ENCODE measurements around the gene CDC45. TPM values are rescaled to one million over a fixed set of nuclear protein-coding genes. Genes with fewer than 3 reads are reported as not detected.

The CDC45 gene
- polyA plus RNA-seq, 2 donors = 9.6 to 12.1 TPM

DNA sequence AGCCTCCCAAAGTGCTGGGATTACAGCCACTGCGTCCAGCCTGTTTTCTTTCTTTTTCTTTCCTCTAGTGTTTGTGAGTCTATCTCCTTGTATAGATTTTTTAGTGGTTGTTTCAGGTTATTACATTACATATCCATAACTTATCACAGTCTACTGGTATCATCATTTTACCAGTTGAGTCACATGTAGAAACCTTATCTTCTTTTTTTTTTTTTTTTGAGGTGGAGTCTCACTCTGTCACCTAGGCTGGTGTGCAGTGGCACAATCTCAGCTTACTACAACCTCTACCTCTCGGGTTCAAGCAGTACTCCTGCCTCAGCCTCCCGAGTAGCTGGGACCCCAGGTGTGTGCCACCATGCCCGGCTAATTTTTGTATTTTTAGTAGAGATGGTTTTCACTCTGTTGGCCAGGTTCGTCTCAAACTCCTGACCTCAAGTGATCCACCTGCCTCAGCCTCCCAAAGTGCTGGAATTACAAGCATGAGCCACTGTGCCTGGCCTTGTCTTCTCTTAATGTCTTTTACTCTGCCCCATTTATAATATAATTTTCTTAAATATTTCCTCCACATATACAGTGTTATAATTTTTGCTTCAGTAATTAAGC is 11.0 kb downstream of the CDC45 start:
- Histone ChIP-seq H3K4me1 (ENCODE audit: control insufficient read depth in 2 of 2, insufficient read depth in 2 of 2, low read length in 1 of 2) (no peaks in the 10 kb centered on the region), H3K27ac (ENCODE audit: low read depth in 2 of 2, low read length in 1 of 2) (no peak overlapping the region), H3K27me3 (ENCODE audit: control insufficient read depth in 1 of 2, insufficient read depth in 2 of 2, low read length in 2 of 2) (no peaks in the 10 kb centered on the region), H3K9me3 (ENCODE audit: control insufficient read depth in 2 of 2, insufficient read depth in 1 of 2, low read depth in 1 of 2, low read length in 1 of 2) (no peaks in the 10 kb centered on the region), H3K4me3 (ENCODE audit: low read depth in 1 of 2, low read length in 2 of 2) (no peak overlapping the region), H3K36me3 (ENCODE audit: control insufficient read depth in 2 of 2, insufficient read depth in 2 of 2, low read length in 1 of 2) (peaks cover 0 to 3% of the 10 kb centered on the region in 2 donors)
- 93 to 94% methylated on average over 5 of the region's 5 CpGs for WGBS, 2 donors

DNA sequence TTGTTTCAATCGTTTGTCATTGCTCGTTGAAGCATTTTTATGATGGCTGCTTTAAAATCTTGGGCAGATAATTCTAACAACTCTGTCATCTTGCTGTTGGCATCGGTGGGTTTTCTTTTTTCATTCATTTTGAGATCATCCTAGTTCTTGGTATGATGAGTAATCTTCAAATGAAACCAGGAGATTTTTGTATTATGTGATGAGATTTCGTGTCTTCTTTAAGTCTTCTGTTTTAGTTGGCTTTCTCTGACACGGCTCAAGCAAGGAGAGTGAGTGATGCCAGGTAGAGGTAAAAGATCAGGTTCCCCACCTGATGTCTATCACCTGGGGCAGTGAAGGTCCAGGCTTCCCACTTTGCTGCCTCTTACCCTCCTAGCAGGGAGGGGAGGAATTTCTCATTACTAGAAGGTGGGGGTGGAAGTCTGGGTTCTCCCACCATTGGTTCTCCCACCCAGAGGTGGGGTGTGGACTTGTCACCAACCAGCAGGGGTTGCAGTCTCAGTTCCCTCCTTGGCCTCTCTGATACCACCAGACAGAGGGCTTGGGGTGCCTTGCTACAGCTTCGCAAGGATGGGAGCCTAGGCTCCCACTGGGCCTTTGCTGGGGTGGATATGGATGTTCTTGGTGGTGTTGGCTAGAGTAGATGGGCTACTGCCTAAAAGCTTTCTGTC is 12.9 kb downstream of the CDC45 start:
- WGBS, 2 donors = 86 to 87% methylated on average over 6 of the region's 6 CpGs
- H3K4me3 ChIP-seq (ENCODE audit: low read depth in 1 of 2, low read length in 2 of 2) = no peak overlapping the region
- H3K36me3 ChIP-seq (ENCODE audit: control insufficient read depth in 2 of 2, insufficient read depth in 2 of 2, low read length in 1 of 2) = peaks cover 0 to 3% of the 10 kb centered on the region in 2 donors
- H3K4me1 ChIP-seq (ENCODE audit: control insufficient read depth in 2 of 2, insufficient read depth in 2 of 2, low read length in 1 of 2) = no peaks in the 10 kb centered on the region
- H3K27me3 ChIP-seq (ENCODE audit: control insufficient read depth in 1 of 2, insufficient read depth in 2 of 2, low read length in 2 of 2) = no peaks in the 10 kb centered on the region
- H3K27ac ChIP-seq (ENCODE audit: low read depth in 2 of 2, low read length in 1 of 2) = no peak overlapping the region
- H3K9me3 ChIP-seq (ENCODE audit: control insufficient read depth in 2 of 2, insufficient read depth in 1 of 2, low read depth in 1 of 2, low read length in 1 of 2) = no peaks in the 10 kb centered on the region

DNA sequence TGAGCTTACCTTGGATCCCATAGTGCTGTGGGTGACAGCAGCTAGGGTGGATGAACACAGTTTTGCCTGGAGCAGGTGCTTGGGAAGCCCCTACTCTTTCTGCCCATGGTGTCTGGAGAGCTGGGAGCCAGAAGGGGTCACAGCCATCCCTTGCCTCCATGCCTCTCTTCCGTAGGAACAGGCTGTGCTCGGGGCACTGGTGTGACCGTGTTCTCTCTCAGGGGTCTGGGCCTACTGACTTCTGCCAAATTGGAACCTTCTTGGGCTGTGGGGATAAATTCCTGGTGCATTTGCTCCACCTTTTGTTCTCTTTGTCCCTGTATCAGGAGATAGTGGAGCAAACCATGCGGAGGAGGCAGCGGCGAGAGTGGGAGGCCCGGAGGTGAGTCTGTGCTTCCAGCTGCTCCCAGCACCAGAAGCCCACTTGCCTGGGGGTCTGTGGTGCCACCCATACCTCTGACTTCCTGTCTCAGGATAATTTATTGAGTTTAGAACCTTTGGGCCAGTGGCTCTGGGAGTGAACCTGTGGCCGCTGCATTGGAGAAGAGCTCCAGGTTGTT is 14.4 kb downstream of the CDC45 start:
- no peaks in the 10 kb centered on the region for H3K4me1 ChIP-seq (ENCODE audit: control insufficient read depth in 2 of 2, insufficient read depth in 2 of 2, low read length in 1 of 2)
- H3K27ac ChIP-seq (ENCODE audit: low read depth in 2 of 2, low read length in 1 of 2) = no peak overlapping the region
- H3K9me3 ChIP-seq (ENCODE audit: control insufficient read depth in 2 of 2, insufficient read depth in 1 of 2, low read depth in 1 of 2, low read length in 1 of 2) = no peaks in the 10 kb centered on the region
- H3K27me3 ChIP-seq (ENCODE audit: control insufficient read depth in 1 of 2, insufficient read depth in 2 of 2, low read length in 2 of 2) = no peaks in the 10 kb centered on the region
- WGBS, 2 donors = 98% methylated on average over 8 of the region's 8 CpGs
- no peak overlapping the region for H3K4me3 ChIP-seq (ENCODE audit: low read depth in 1 of 2, low read length in 2 of 2)
- peaks cover 0 to 3% of the 10 kb centered on the region in 2 donors for H3K36me3 ChIP-seq (ENCODE audit: control insufficient read depth in 2 of 2, insufficient read depth in 2 of 2, low read length in 1 of 2)

DNA sequence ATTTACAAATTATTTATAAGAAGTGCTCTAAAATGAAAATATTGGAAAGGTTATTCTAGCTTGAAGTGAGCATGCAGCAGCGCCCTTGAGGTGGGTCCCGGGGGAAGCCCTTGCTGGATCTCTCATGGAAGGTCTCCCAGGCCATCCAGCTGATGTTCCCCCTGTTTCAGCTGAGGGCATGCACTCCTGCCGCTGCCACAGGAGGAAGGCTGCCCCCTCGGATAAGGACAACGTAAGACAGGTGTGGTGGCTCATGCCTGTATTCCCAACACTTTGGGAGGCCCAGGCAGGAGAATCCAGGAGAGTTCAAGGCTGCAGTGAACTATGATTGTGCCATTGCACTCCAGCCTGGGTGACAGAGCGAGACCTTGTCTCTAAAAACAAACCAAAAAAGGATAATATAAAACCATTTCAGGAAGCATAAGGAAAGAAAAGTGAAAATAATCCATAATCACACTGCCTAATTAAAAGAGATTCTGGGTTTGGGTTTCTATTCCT is 15.0 kb downstream of the CDC45 start:
- peaks cover 0 to 3% of the 10 kb centered on the region in 2 donors for H3K36me3 ChIP-seq (ENCODE audit: control insufficient read depth in 2 of 2, insufficient read depth in 2 of 2, low read length in 1 of 2)
- H3K4me3 ChIP-seq (ENCODE audit: low read depth in 1 of 2, low read length in 2 of 2) = no peak overlapping the region
- no peak overlapping the region for H3K27ac ChIP-seq (ENCODE audit: low read depth in 2 of 2, low read length in 1 of 2)
- no peaks in the 10 kb centered on the region for H3K27me3 ChIP-seq (ENCODE audit: control insufficient read depth in 1 of 2, insufficient read depth in 2 of 2, low read length in 2 of 2)
- no peaks in the 10 kb centered on the region for H3K9me3 ChIP-seq (ENCODE audit: control insufficient read depth in 2 of 2, insufficient read depth in 1 of 2, low read depth in 1 of 2, low read length in 1 of 2)
- H3K4me1 ChIP-seq (ENCODE audit: control insufficient read depth in 2 of 2, insufficient read depth in 2 of 2, low read length in 1 of 2) = no peaks in the 10 kb centered on the region
- WGBS, 2 donors = 93 to 95% methylated on average over 6 of the region's 6 CpGs

DNA sequence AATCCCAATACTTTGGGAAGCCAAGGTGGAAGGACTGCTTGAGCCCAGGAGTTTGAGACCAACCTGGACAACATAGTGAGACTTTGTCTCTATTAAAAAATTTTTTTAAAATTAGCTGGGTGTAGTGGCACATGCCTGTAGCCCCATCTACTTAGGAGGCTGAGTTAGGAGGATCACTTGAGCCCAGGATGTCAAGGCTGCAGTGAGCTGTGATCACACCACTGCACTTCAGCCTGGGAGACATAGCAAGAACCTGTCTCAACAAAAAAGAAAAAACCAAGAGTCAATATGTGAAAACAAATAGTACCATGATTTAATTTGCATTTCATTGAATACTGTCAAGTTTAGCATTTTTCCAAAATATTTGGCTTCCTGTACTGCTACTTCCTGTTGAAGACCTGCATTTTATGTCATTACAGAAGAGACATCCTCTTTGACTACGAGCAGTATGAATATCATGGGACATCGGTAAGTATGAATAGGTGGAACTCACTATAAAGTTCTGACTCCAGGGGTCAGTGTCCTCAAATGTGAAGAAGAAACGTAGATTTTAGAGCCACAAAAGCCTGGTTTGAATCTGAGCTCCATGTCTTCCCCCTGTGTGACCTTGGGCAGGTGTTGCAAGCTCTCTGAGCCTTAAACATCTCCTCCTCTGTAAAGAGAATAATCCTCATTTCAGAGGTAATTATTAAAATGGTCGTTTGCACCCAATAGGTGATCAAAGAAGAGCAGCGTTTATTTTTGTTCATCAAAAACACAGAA is 16.0 kb downstream of the CDC45 start:
- H3K9me3 ChIP-seq (ENCODE audit: control insufficient read depth in 2 of 2, insufficient read depth in 1 of 2, low read depth in 1 of 2, low read length in 1 of 2) = no peaks in the 10 kb centered on the region
- H3K4me3 ChIP-seq (ENCODE audit: low read depth in 1 of 2, low read length in 2 of 2) = no peak overlapping the region
- peaks cover 0 to 3% of the 10 kb centered on the region in 2 donors for H3K36me3 ChIP-seq (ENCODE audit: control insufficient read depth in 2 of 2, insufficient read depth in 2 of 2, low read length in 1 of 2)
- WGBS, 2 donors = 73 to 74% methylated on average over 5 of the region's 5 CpGs
- no peak overlapping the region for H3K27ac ChIP-seq (ENCODE audit: low read depth in 2 of 2, low read length in 1 of 2)
- H3K27me3 ChIP-seq (ENCODE audit: control insufficient read depth in 1 of 2, insufficient read depth in 2 of 2, low read length in 2 of 2) = no peaks in the 10 kb centered on the region
- no peaks in the 10 kb centered on the region for H3K4me1 ChIP-seq (ENCODE audit: control insufficient read depth in 2 of 2, insufficient read depth in 2 of 2, low read length in 1 of 2)

DNA sequence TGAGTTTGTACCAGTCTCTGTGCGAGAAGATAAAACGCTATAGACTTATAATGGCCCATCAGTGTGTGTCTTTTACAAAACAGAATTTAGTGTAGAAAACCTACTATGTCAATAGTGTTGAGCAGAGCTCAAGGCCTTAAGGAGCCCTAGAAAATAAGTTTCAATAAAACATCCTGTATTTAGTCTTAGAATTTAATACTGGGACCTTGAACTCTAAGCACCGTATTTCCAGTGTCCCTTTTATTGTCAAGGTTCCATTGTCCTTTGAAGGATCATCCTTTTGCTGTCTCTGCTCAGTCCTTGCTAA is 16.6 kb downstream of the CDC45 start:
- WGBS, 2 donors = 95 to 98% methylated on average over 3 of the region's 3 CpGs
- H3K9me3 ChIP-seq (ENCODE audit: control insufficient read depth in 2 of 2, insufficient read depth in 1 of 2, low read depth in 1 of 2, low read length in 1 of 2) = no peaks in the 10 kb centered on the region
- H3K4me3 ChIP-seq (ENCODE audit: low read depth in 1 of 2, low read length in 2 of 2) = no peak overlapping the region
- H3K36me3 ChIP-seq (ENCODE audit: control insufficient read depth in 2 of 2, insufficient read depth in 2 of 2, low read length in 1 of 2) = peaks cover 0 to 3% of the 10 kb centered on the region in 2 donors
- H3K4me1 ChIP-seq (ENCODE audit: control insufficient read depth in 2 of 2, insufficient read depth in 2 of 2, low read length in 1 of 2) = no peaks in the 10 kb centered on the region
- H3K27ac ChIP-seq (ENCODE audit: low read depth in 2 of 2, low read length in 1 of 2) = no peak overlapping the region
- H3K27me3 ChIP-seq (ENCODE audit: control insufficient read depth in 1 of 2, insufficient read depth in 2 of 2, low read length in 2 of 2) = no peaks in the 10 kb centered on the region

DNA sequence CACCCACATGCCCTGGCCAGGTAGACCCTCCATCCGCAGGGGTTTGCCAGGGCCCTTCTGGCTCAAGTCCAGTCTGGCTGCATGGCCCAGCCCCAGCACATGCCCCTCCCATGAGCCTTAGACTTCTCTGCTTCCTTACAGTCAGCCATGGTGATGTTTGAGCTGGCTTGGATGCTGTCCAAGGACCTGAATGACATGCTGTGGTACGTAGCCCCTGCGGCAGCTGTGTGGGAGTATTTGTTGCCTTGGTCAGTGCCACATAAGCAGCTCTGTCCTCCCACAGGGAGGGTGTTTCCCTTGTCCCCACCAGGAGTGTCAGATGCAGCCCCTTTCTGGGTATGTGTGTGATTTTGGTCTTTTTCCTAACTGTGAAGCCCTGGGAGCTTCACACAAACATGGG is 17.5 kb downstream of the CDC45 start:
- no peaks in the 10 kb centered on the region for H3K9me3 ChIP-seq (ENCODE audit: control insufficient read depth in 2 of 2, insufficient read depth in 1 of 2, low read depth in 1 of 2, low read length in 1 of 2)
- no peak overlapping the region for H3K4me3 ChIP-seq (ENCODE audit: low read depth in 1 of 2, low read length in 2 of 2)
- H3K4me1 ChIP-seq (ENCODE audit: control insufficient read depth in 2 of 2, insufficient read depth in 2 of 2, low read length in 1 of 2) = no peaks in the 10 kb centered on the region
- no peak overlapping the region for H3K27ac ChIP-seq (ENCODE audit: low read depth in 2 of 2, low read length in 1 of 2)
- peaks cover 0 to 3% of the 10 kb centered on the region in 2 donors for H3K36me3 ChIP-seq (ENCODE audit: control insufficient read depth in 2 of 2, insufficient read depth in 2 of 2, low read length in 1 of 2)
- WGBS, 2 donors = 54 to 62% methylated on average over 3 of the region's 3 CpGs
- no peaks in the 10 kb centered on the region for H3K27me3 ChIP-seq (ENCODE audit: control insufficient read depth in 1 of 2, insufficient read depth in 2 of 2, low read length in 2 of 2)

DNA sequence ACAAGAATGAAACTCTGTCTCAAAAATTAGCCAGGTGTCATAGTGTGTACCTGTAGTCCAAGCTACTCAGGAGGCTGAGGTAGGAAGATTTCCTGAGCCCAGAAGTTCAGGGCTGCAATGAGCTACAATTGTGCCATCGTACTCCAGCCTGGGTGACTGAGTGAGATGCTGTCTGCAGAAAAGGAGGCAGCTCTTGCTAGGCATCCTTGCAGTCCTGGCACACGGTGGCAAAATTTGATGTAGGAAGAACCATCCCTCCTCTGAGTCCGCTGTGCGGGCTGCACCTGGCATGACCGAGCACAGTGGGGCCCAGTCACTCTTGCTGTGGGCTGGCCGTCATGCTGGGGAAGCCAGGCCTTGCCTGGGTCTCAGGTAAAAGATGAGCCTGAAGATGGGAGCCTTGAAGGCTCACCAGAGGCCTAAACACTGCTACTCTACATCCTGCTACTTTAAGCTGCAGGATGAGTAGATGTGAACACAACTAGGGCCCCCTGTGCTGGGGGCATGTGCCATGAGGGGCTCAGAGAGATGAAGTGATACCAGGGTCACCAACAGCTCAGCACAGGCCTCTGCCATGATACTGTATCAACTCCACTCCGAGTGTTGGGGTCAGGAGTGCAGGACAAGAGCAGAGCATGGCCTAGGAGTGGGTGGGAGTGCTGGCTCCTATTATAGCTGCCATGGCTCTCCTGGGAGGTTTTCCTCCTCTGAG is 18.6 kb downstream of the CDC45 start:
- Histone ChIP-seq H3K9me3 (ENCODE audit: control insufficient read depth in 2 of 2, insufficient read depth in 1 of 2, low read depth in 1 of 2, low read length in 1 of 2) (no peaks in the 10 kb centered on the region), H3K4me3 (ENCODE audit: low read depth in 1 of 2, low read length in 2 of 2) (no peak overlapping the region), H3K27me3 (ENCODE audit: control insufficient read depth in 1 of 2, insufficient read depth in 2 of 2, low read length in 2 of 2) (no peaks in the 10 kb centered on the region), H3K36me3 (ENCODE audit: control insufficient read depth in 2 of 2, insufficient read depth in 2 of 2, low read length in 1 of 2) (peaks cover 0 to 3% of the 10 kb centered on the region in 2 donors), H3K27ac (ENCODE audit: low read depth in 2 of 2, low read length in 1 of 2) (no peak overlapping the region), H3K4me1 (ENCODE audit: control insufficient read depth in 2 of 2, insufficient read depth in 2 of 2, low read length in 1 of 2) (no peaks in the 10 kb centered on the region)
- 97 to 98% methylated on average over 7 of the region's 7 CpGs for whole genome bisulfite sequencing, 2 donors

DNA sequence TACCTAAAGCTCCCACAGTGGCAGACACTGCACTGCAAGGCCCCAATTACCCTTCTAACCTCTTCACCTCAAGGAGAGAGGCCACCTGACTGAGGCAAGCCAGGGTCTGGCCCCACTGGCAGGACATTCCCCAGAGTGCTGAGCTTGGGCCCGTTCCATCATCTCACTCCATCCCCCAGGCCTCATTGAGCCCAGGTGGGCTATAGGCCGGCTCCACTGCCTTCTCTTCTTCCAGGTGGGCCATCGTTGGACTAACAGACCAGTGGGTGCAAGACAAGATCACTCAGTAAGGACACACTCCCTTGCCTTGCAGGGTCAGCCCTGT is 19.1 kb downstream of the CDC45 start:
- 96 to 97% methylated on average over 3 of the region's 3 CpGs for WGBS, 2 donors
- no peaks in the 10 kb centered on the region for H3K27me3 ChIP-seq (ENCODE audit: control insufficient read depth in 1 of 2, insufficient read depth in 2 of 2, low read length in 2 of 2)
- no peaks in the 10 kb centered on the region for H3K9me3 ChIP-seq (ENCODE audit: control insufficient read depth in 2 of 2, insufficient read depth in 1 of 2, low read depth in 1 of 2, low read length in 1 of 2)
- H3K27ac ChIP-seq (ENCODE audit: low read depth in 2 of 2, low read length in 1 of 2) = no peak overlapping the region
- H3K4me3 ChIP-seq (ENCODE audit: low read depth in 1 of 2, low read length in 2 of 2) = no peak overlapping the region
- H3K4me1 ChIP-seq (ENCODE audit: control insufficient read depth in 2 of 2, insufficient read depth in 2 of 2, low read length in 1 of 2) = no peaks in the 10 kb centered on the region
- H3K36me3 ChIP-seq (ENCODE audit: control insufficient read depth in 2 of 2, insufficient read depth in 2 of 2, low read length in 1 of 2) = peaks cover 0 to 3% of the 10 kb centered on the region in 2 donors

Data from esophagus (tissue), 2 donors.